Fibroblast of skin of right biceps (primary cell): ENCODE results near the gene TMEM50A.
"Not testable (repeated sequence)": the region's sequence is repeated elsewhere in the genome, so short reads cannot be mapped to it uniquely, and the experiment has no call there.

ENCODE experiments used
- DNase-seq: peaks from one replicate; pipeline ENCODE4 v3.0.0-alpha.2; 2013

TMEM50A gene

GRCh38 chr1:25338188-25338981 is at the start of gene TMEM50A:
Gene TMEM50A, plus strand, starts transcription at chr1:25338334. Its CDS starts 2,153 bp downstream, at chr1:25340487.
- peak; percentile 87 for DNase-seq

GRCh38 chr1:25288573-25289101 is 49.5 kb upstream of the TMEM50A start:
- not testable (repeated sequence) for DNase-seq

- not testable (repeated sequence) for DNase-seq
Observed at GRCh38 chr1:25290043-25290442, 48.1 kb upstream of the TMEM50A start.

GRCh38 chr1:25293426-25293825 is 44.7 kb upstream of the TMEM50A start:
- DNase-seq: not testable (repeated sequence)

GRCh38 chr1:25294889-25295826 is 43.0 kb upstream of the TMEM50A start:
- not testable (repeated sequence) for DNase-seq

GRCh38 chr1:25296501-25296900 is 41.6 kb upstream of the TMEM50A start:
- not testable (repeated sequence) for DNase-seq

GRCh38 chr1:25300729-25301128 is 37.4 kb upstream of the TMEM50A start:
- DNase-seq: not testable (repeated sequence)

GRCh38 chr1:25302330-25302729 is 35.8 kb upstream of the TMEM50A start:
- DNase-seq: not testable (repeated sequence)

GRCh38 chr1:25304936-25305335 is 33.2 kb upstream of the TMEM50A start:
- DNase-seq: peak; percentile 28

GRCh38 chr1:25308168-25308567 is 30.0 kb upstream of the TMEM50A start:
- not testable (repeated sequence) for DNase-seq

GRCh38 chr1:25309085-25309484 is 29.0 kb upstream of the TMEM50A start:
- peak; percentile 85 for DNase-seq

GRCh38 chr1:25309486-25309885 is 28.6 kb upstream of the TMEM50A start:
- DNase-seq: peak; percentile 71

- peak; percentile 10 for DNase-seq
Observed at GRCh38 chr1:25312806-25313470, 25.2 kb upstream of the TMEM50A start.

GRCh38 chr1:25320314-25320938 is 17.7 kb upstream of the TMEM50A start:
- peak; percentile 98 for DNase-seq

- DNase-seq: peak; percentile 32
Observed at GRCh38 chr1:25322127-25322526, 16.0 kb upstream of the TMEM50A start.

- not testable (repeated sequence) for DNase-seq
Observed at GRCh38 chr1:25324407-25324806, 13.7 kb upstream of the TMEM50A start.

- DNase-seq: not testable (repeated sequence)
Observed at GRCh38 chr1:25327864-25328790, 10.0 kb upstream of the TMEM50A start.

- not testable (repeated sequence) for DNase-seq
Observed at GRCh38 chr1:25328791-25329185, 9.3 kb upstream of the TMEM50A start.

- DNase-seq: not testable (repeated sequence)
Observed at GRCh38 chr1:25329336-25329735, 8.8 kb upstream of the TMEM50A start.

GRCh38 chr1:25329950-25330349 is 8.2 kb upstream of the TMEM50A start:
- DNase-seq: peak; percentile 82

- DNase-seq: not testable (repeated sequence)
Observed at GRCh38 chr1:25336922-25337354, 1.2 kb upstream of the TMEM50A start.
